ENCODE data around the gene HINFP. TPM values are rescaled to one million over a fixed set of nuclear protein-coding genes. Genes with fewer than 3 reads are reported as not detected.

The HINFP gene
- total RNA-seq, 3 donors from 2014 or later = 17.9 to 29.6 (median 29.2) TPM

DNA sequence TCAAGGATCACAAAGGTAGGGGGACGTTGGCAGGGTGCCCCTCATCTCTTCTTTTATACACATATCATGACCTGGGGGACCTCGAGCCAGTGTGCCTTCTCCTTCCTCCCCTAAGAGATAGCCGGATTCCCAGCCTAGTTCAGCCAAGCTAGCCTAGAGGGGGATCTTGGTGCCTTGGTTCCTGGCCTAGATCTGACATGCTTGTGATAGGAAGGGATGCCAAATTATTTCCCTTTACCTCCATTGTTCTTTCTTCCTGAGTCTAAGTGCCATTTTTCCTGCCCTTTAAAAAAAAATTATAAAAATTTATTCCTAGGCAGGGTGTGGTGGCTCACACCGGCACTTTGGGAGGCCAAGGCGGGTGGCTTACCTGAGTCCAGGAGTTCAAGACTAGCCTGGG, 7.0 kb upstream of the HINFP start:
- DNase-seq (ENCODE audit: low spot score in 2 of 2) = no peak
- Histone ChIP-seq H3K9me3 (no peaks in the 10 kb centered on the region), H3K27ac (no peak overlapping the region), H3K36me3 (peaks cover 4% of the 10 kb centered on the region), H3K4me3 (no peak overlapping the region), H3K4me1 (no peaks in the 10 kb centered on the region), H3K27me3 (no peaks in the 10 kb centered on the region)
- intact Hi-C loops (cut with DNase I; ENCODE audit: low total_unique reads) = no loop called here
- TF ChIP-seq POLR2AphosphoS5 (IDR thresholded peaks at IDR 0.05) (no peak), POLR2A (IDR thresholded peaks at IDR 0.05) (no peak)
- TF ChIP-seq, protein P1, sequence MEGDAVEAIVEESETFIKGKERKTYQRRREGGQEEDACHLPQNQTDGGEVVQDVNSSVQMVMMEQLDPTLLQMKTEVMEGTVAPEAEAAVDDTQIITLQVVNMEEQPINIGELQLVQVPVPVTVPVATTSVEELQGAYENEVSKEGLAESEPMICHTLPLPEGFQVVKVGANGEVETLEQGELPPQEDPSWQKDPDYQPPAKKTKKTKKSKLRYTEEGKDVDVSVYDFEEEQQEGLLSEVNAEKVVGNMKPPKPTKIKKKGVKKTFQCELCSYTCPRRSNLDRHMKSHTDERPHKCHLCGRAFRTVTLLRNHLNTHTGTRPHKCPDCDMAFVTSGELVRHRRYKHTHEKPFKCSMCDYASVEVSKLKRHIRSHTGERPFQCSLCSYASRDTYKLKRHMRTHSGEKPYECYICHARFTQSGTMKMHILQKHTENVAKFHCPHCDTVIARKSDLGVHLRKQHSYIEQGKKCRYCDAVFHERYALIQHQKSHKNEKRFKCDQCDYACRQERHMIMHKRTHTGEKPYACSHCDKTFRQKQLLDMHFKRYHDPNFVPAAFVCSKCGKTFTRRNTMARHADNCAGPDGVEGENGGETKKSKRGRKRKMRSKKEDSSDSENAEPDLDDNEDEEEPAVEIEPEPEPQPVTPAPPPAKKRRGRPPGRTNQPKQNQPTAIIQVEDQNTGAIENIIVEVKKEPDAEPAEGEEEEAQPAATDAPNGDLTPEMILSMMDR (IDR thresholded peaks at IDR 0.05) = no peak

DNA sequence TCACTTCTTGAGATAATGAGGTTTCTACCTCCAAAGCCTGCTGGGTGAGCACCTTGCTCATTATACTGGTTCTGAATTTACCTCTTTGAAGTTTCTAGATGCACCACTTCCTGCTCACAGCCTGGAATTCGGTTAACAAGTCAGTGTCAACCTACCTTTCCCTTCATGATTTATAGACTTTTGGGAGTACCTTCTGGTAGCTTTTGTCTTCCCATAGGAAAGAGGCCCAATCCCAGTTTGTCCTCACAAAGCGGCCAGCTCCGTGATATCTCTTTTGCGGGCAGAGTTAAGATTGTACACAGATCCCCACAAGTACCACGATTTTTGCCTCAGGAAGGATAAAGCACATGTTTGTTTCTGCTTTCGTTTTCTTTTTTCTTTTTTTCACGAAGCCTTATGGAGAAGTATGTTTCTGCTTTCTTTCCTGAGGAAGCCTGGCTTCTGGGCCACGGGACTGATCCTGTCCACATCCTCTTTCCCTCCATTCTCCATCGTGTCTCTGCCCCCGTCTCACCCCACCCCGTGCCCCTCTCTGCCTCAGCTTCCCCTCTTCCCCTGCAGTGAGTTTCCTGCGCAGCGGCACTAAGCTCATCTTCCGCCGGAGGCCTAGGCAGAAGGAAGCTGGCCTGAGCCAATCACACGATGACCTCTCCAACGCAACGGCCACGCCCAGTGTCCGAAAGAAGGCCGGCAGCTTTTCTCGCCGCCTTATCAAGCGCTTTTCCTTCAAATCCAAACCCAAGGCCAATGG, 5.7 kb upstream of the HINFP start:
- intact Hi-C loops (cut with DNase I; ENCODE audit: low total_unique reads) = no loop called here
- peaks cover 4% of the 10 kb centered on the region for H3K36me3 ChIP-seq
- peak overlapping the region in 1 of 3 donors; percentile 13 for H3K4me3 ChIP-seq
- H3K4me1 ChIP-seq = peaks cover 0 to 4% of the 10 kb centered on the region in 2 donors
- no peaks in the 10 kb centered on the region for H3K27me3 ChIP-seq
- DNase-seq (ENCODE audit: low spot score in 2 of 2) = no peak
- no peaks in the 10 kb centered on the region for H3K9me3 ChIP-seq
- no peak for TF ChIP-seq POLR2A (IDR thresholded peaks at IDR 0.05)
- TF ChIP-seq, protein P1 (IDR thresholded peaks at IDR 0.05) = no peak
- TF ChIP-seq POLR2AphosphoS5 (IDR thresholded peaks at IDR 0.05) = no peak
- H3K27ac ChIP-seq = no peak overlapping the region

DNA sequence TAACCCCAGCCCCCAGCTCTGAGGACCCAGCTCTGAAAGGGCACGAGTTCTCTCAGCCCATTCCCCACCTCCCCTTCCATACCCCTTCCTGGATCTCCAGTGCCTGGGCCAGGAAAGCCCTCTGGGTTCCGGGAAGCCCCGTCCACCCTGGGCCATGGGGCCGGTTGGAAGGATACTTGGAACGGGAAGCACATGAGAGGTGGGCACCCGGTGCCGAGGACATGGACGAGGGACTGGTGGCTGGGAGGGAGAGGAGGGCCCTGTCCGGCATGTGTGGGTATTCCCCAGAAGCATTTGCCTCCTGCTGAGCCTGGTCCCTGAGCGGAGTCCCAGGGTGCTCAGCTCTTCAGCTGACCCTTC, 5.2 kb upstream of the HINFP start:
- H3K27ac ChIP-seq = no peak overlapping the region
- H3K4me3 ChIP-seq = peak overlapping the region in 1 of 3 donors; percentile 13

DNA sequence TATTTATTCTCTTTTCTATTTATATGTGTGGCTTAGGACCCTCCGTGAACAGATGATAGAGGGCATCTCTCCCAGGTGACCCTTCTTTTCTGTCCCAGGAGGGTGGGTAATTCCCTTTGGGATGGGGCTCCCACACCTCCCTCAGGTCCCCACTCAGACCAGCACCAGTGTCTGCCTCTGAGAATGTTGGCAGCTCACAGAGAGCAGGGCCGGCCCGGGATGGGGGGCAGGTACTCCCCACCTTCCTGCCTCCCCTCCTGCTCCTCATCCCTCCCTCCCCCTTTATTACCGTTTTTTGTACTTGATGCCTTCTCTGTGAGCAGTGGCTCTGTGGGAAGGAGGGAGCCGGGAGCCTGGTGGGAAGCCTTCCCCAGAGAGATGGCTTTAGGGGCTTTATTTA, 4.8 kb upstream of the HINFP start:
- Histone ChIP-seq H3K4me1 (peaks cover 0 to 5% of the 10 kb centered on the region in 2 donors), H3K36me3 (peaks cover 4% of the 10 kb centered on the region), H3K27me3 (no peaks in the 10 kb centered on the region), H3K4me3 (no peak overlapping the region), H3K9me3 (no peaks in the 10 kb centered on the region), H3K27ac (no peak overlapping the region)
- no peak for DNase-seq (ENCODE audit: low spot score in 2 of 2)
- intact Hi-C loops (cut with DNase I; ENCODE audit: low total_unique reads) = no loop called here
- TF ChIP-seq POLR2A (IDR thresholded peaks at IDR 0.05) (no peak), POLR2AphosphoS5 (IDR thresholded peaks at IDR 0.05) (no peak)
- TF ChIP-seq, protein P1 (IDR thresholded peaks at IDR 0.05) = no peak

More for the DNA sequence above, 5.2 kb upstream of the HINFP start:
- no peak for TF ChIP-seq POLR2A (IDR thresholded peaks at IDR 0.05)
- no peak for TF ChIP-seq POLR2AphosphoS5 (IDR thresholded peaks at IDR 0.05)
- TF ChIP-seq, protein P1 (IDR thresholded peaks at IDR 0.05) = no peak
- no peaks in the 10 kb centered on the region for H3K27me3 ChIP-seq
- no peaks in the 10 kb centered on the region for H3K9me3 ChIP-seq
- no peak for DNase-seq (ENCODE audit: low spot score in 2 of 2)
- intact Hi-C loops (cut with DNase I; ENCODE audit: low total_unique reads) = no loop called here
- H3K36me3 ChIP-seq = peaks cover 4% of the 10 kb centered on the region
- peaks cover 0 to 5% of the 10 kb centered on the region in 2 donors for H3K4me1 ChIP-seq

DNA sequence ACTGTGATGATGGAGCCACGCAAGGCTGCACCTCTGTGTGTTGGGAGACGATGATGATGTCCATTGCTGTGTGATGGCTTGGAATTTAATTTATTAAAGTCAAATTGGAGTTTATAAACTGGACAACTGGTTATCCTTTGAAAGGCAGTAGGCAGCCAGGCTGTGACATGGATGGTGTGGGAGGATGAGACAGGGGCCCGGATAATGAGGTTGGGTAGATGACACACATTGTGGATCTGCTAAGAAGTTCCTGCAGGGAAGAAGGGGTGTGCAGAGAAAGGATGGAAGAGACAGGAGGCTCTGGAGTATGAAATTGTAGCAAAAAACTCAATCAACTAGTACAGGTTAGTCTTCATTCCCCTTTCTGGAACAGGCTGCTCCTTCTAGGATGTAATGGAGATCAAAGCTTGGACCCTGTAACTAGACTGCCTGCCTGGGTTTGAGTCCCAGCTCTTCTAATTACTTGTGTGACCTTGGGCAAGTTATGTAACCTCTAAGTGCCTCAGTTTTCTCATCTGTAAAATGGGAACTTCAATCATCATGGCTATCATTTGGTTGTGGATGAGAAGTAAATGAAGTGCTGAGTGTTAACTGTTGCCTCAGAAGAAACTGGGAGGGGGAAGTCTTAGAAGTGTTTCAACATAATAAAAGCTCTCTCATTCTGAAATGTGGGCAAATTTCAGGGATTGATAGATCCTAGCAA, 4.2 kb upstream of the HINFP start:
- H3K27ac ChIP-seq = no peak overlapping the region
- peaks cover 4% of the 10 kb centered on the region for H3K36me3 ChIP-seq
- no peak overlapping the region for H3K4me3 ChIP-seq
- H3K9me3 ChIP-seq = no peaks in the 10 kb centered on the region
- no peaks in the 10 kb centered on the region for H3K27me3 ChIP-seq
- DNase-seq (ENCODE audit: low spot score in 2 of 2) = no peak
- intact Hi-C loops (cut with DNase I; ENCODE audit: low total_unique reads) = no loop called here
- H3K4me1 ChIP-seq = peaks cover 0 to 7% of the 10 kb centered on the region in 2 donors
- no peak for TF ChIP-seq POLR2AphosphoS5 (IDR thresholded peaks at IDR 0.05)
- no peak for TF ChIP-seq POLR2A (IDR thresholded peaks at IDR 0.05)
- TF ChIP-seq, protein P1 (IDR thresholded peaks at IDR 0.05) = no peak

Measured in breast epithelium (tissue), 4 donors.